ENCODE data around the gene OR5H1. TPM values are rescaled to one million over a fixed set of nuclear protein-coding genes. Genes with fewer than 3 reads are reported as not detected.
A peak's percentile ranks its signal among the peaks of the same experiment; 100 is the strongest.
"Not testable (repeated sequence)": the region's sequence is repeated elsewhere in the genome, so short reads cannot be mapped to it uniquely, and the experiment has no call there.

OR5H1 gene
- total and polyA plus RNA-seq, 8 donors, result 0.03 to 0.06 (median 0.04) TPM; not detected in 5

GRCh38 chr3:98109807-98110549 is 20.5 kb upstream of the OR5H1 start:
- TF ChIP-seq CTCF (IDR thresholded peaks at IDR 0.05), result no peak

DNA sequence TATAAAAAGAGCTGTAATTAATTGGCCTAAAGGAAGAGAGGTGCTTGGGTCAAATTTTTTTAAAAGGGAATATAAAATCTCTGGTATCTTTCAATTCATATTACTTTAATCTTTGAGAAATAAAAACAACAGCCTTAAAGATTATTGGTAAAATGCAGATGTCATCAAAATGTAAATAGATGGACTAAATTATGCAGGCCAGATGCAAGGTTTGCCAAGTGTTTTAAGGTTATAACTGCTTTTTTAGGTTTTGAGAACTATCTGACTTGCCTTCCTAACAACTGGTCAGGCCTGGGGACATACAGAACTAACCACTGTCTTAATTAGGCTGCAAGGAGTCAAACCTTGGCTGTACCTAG is 20.0 kb upstream of the OR5H1 start:
- Histone ChIP-seq H3K36me3 (no peaks in the 10 kb centered on the region), H3K9me3 (peaks cover 0 to 57% of the 10 kb centered on the region in 2 donors), H3K4me1 (no peaks in the 10 kb centered on the region), H3K27ac (no peak overlapping the region), H3K4me3 (no peak overlapping the region), H3K27me3 (no peaks in the 10 kb centered on the region)
- ATAC-seq, result no peak
- TF ChIP-seq CTCF (IDR thresholded peaks at IDR 0.05), result no peak
- intact Hi-C loops (cut with DNase I), result no loop called here
- DNase-seq, result no peak

More at GRCh38 chr3:98109807-98110549, 20.5 kb upstream of the OR5H1 start:
- Histone ChIP-seq H3K36me3 (no peaks in the 10 kb centered on the region), H3K27me3 (no peaks in the 10 kb centered on the region), H3K27ac (no peak overlapping the region), H3K4me1 (no peaks in the 10 kb centered on the region), H3K9me3 (peaks cover 0 to 57% of the 10 kb centered on the region in 2 donors), H3K4me3 (no peak overlapping the region)
- ATAC-seq (no peak), DNase-seq (no peak)
- intact Hi-C loops (cut with DNase I), result no loop called here

GRCh38 chr3:98114264-98114663 is 16.3 kb upstream of the OR5H1 start:
- intact Hi-C loops (cut with DNase I), result no loop called here
- no peak for ATAC-seq
- TF ChIP-seq CTCF (IDR thresholded peaks at IDR 0.05), result no peak

GRCh38 chr3:98115717-98116116 is 14.8 kb upstream of the OR5H1 start:
- ATAC-seq, result no peak
- Histone ChIP-seq H3K27me3 (no peaks in the 10 kb centered on the region), H3K27ac (no peak overlapping the region), H3K4me1 (no peaks in the 10 kb centered on the region), H3K4me3 (no peak overlapping the region), H3K9me3 (peaks cover 0 to 41% of the 10 kb centered on the region in 2 donors), H3K36me3 (no peaks in the 10 kb centered on the region)
- intact Hi-C loops (cut with DNase I), result no loop called here
- TF ChIP-seq CTCF (IDR thresholded peaks at IDR 0.05), result no peak
- DNase-seq, result no peak

More at GRCh38 chr3:98114264-98114663, 16.3 kb upstream of the OR5H1 start:
- peaks cover 0 to 55% of the 10 kb centered on the region in 2 donors for H3K9me3 ChIP-seq
- H3K4me1 ChIP-seq, result no peaks in the 10 kb centered on the region
- H3K27me3 ChIP-seq, result no peaks in the 10 kb centered on the region
- H3K4me3 ChIP-seq, result no peak overlapping the region
- H3K27ac ChIP-seq, result no peak overlapping the region
- H3K36me3 ChIP-seq, result no peaks in the 10 kb centered on the region
- no peak for DNase-seq

DNA sequence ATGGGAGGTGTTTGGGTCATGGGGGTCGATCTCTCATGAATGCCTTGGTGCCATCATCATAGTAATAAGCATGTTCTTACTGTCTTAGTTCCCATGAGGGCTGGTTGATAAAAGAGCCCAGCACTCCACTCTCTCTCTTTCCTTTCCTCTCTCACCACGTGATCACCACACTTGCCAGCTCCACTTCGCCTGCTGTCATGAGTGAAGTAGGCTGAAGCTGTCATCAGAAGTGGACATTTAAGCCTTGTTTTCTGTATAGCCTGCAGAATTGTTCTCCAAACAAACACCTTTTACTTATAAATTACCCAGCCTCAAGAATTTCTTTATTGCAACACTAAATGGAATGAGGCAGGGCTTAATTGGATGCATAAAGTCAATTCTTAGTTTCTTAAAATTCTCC is 6.1 kb downstream of the OR5H1 start:
- ATAC-seq (peak; percentile 62), DNase-seq (peak in 1 of 4 donors; percentile 38)
- no peak overlapping the region for H3K27ac ChIP-seq
- H3K9me3 ChIP-seq, result no peaks in the 10 kb centered on the region
- TF ChIP-seq CTCF (IDR thresholded peaks at IDR 0.05), result no peak
- H3K27me3 ChIP-seq, result no peaks in the 10 kb centered on the region
- H3K4me1 ChIP-seq, result no peaks in the 10 kb centered on the region
- H3K4me3 ChIP-seq, result no peak overlapping the region
- H3K36me3 ChIP-seq, result no peaks in the 10 kb centered on the region
- intact Hi-C loops (cut with DNase I), result no loop called here

DNA sequence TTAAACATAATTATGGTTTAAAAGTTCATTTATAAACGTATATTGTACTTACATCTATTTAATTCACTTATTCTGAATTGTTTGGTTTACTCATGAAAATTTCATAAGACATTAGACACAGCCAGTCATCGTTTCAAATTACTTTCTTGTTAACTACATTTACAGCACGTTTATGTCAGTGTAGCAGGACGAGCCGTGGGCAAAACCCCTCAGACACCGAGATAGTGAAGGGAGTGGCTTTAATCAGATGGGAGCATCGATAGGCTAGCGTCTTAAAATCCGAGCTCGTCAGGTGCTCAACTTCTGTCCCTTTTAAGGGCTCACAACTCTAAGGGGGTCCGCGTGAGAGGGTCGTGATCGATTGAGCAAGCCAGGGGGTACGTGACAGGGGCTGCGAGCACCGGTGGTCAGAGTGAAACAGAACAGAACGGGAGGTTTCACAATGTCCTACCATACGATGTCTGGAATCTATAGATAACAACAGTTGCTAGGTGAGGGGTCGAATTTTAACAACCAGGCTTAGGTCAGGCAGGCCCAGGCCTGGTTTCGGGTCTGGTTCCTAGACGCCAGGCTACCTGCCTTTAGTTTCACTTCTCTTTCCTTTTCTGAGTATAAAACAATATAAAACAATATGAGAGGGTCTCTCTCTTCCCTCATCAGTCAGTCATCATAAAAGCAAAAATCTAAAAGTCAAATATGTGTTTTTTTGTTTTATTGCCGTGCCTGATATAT is 7.5 kb downstream of the OR5H1 start:
- intact Hi-C loops (cut with DNase I); H3K27ac ChIP-seq; H3K27me3 ChIP-seq; ATAC-seq; DNase-seq; H3K4me1 ChIP-seq; H3K36me3 ChIP-seq; H3K9me3 ChIP-seq; H3K4me3 ChIP-seq: not testable (repeated sequence)

Measured in left lung (tissue), 10 donors.